PC-3 (cell line): ENCODE measurements around the gene SYK.

Experiments
- EZH2 ChIP-seq: fragments of 300-600 bp; sonication (generic); IDR thresholded peaks from one replicate; pipeline ENCODE4 v1.6.1; 2017; ENCODE audit warnings: antibody characterized with exemption, mild to moderate bottlenecking, low read length; ENCODE audit not compliant: unreplicated experiment
- EZH2phosphoT487 ChIP-seq: fragments of 300-600 bp; sonication (generic); IDR thresholded peaks from 2 replicates; pipeline ENCODE4 v1.6.1; 2018; ENCODE audit warnings: mild to moderate bottlenecking, antibody characterized with exemption, low read length, borderline replicate concordance
- TF ChIP-seq, protein P1 (sequence below): fragments of 300-600 bp; sonication (generic); conservative IDR thresholded peaks from 2 replicates; pipeline ENCODE4 v1.5.1; 2017; ENCODE audit warnings: antibody characterized with exemption, low read depth, mild to moderate bottlenecking, low read length

DNA sequence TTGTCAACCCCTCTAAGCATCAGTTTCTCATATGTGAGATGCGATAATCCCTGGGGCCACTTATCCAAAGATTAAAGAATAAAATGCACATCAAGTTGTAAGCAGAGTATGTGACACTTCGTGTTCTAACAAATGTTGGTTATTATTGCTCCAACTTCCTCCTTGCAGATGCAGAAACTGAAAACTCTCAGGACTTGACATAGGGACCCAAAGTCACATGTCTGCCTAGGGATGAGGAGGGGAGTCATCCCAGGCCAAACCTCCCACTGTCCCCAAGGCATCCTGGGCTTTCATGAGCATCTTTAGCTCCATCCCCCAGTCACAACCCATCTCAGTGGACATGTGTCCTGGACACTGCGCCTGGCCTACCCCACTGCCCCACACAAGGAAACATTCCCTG lies 27.5 kb upstream of the SYK start:
- TF ChIP-seq EZH2 (no peak), EZH2phosphoT487 (no peak)
- TF ChIP-seq, protein P1, sequence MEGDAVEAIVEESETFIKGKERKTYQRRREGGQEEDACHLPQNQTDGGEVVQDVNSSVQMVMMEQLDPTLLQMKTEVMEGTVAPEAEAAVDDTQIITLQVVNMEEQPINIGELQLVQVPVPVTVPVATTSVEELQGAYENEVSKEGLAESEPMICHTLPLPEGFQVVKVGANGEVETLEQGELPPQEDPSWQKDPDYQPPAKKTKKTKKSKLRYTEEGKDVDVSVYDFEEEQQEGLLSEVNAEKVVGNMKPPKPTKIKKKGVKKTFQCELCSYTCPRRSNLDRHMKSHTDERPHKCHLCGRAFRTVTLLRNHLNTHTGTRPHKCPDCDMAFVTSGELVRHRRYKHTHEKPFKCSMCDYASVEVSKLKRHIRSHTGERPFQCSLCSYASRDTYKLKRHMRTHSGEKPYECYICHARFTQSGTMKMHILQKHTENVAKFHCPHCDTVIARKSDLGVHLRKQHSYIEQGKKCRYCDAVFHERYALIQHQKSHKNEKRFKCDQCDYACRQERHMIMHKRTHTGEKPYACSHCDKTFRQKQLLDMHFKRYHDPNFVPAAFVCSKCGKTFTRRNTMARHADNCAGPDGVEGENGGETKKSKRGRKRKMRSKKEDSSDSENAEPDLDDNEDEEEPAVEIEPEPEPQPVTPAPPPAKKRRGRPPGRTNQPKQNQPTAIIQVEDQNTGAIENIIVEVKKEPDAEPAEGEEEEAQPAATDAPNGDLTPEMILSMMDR: no peak
